Hepatocyte (in vitro differentiated cells): ENCODE measurements around the gene PALLD. TPM values are rescaled to one million over a fixed set of nuclear protein-coding genes. Genes with fewer than 3 reads are reported as not detected.

Experiments
- DNase-seq: peaks from one replicate; pipeline ENCODE4 v3.0.0-alpha.2; 2016; ENCODE audit warnings: low spot score
- H2AFZ ChIP-seq: fragments of 200-600 bp; sonication (generic); 2 replicates; pipeline ENCODE4 v1.6.0; 2016; ENCODE audit warnings: antibody characterized with exemption, mild to moderate bottlenecking
- H3K27ac ChIP-seq: fragments of 200-600 bp; sonication (generic); 2 replicates; pipeline ENCODE4 v1.5.1; 2016; ENCODE audit warnings: mild to moderate bottlenecking
- H3K27me3 ChIP-seq: fragments of 200-600 bp; sonication (generic); 2 replicates; pipeline ENCODE4 v1.6.1; 2016
- H3K36me3 ChIP-seq: fragments of 200-600 bp; sonication (generic); replicated peaks from 2 replicates; pipeline ENCODE4 v1.5.1; 2016; ENCODE audit warnings: low read depth; ENCODE audit not compliant: insufficient read depth
- H3K4me1 ChIP-seq: fragments of 200-600 bp; sonication (generic); 2 replicates; pipeline ENCODE4 v1.5.1; 2016; ENCODE audit warnings: mild to moderate bottlenecking, moderate library complexity; ENCODE audit not compliant: insufficient read depth
- H3K4me2 ChIP-seq: fragments of 200-600 bp; sonication (generic); 2 replicates; pipeline ENCODE4 v1.6.0; 2016
- H3K4me3 ChIP-seq: fragments of 200-600 bp; sonication (generic); 2 replicates; pipeline ENCODE4 v1.5.1; 2016; ENCODE audit warnings: mild to moderate bottlenecking
- H3K79me2 ChIP-seq: fragments of 200-600 bp; sonication (generic); 2 replicates; pipeline ENCODE4 v1.6.0; 2017; ENCODE audit warnings: mild to moderate bottlenecking
- H3K9me2 ChIP-seq: fragments of 200-600 bp; sonication (generic); replicated peaks from 2 replicates; pipeline ENCODE4 v1.6.0; 2017; ENCODE audit warnings: mild to moderate bottlenecking; ENCODE audit not compliant: insufficient read depth
- H3K9me3 ChIP-seq: fragments of 200-600 bp; sonication (generic); 2 replicates; pipeline ENCODE4 v1.5.1; 2016; ENCODE audit warnings: low read depth, mild to moderate bottlenecking
- H4K20me1 ChIP-seq: fragments of 200-600 bp; sonication (generic); 2 replicates; pipeline ENCODE4 v1.6.0; 2016; ENCODE audit warnings: mild to moderate bottlenecking; ENCODE audit not compliant: insufficient read depth, poor library complexity, severe bottlenecking
- CTCF ChIP-seq: fragments of 200-600 bp; sonication (generic); IDR thresholded peaks from 2 replicates; pipeline ENCODE4 v1.5.1; 2016; ENCODE audit warnings: antibody characterized with exemption, mild to moderate bottlenecking; ENCODE audit not compliant: poor library complexity
- EZH2 ChIP-seq: fragments of 200-600 bp; sonication (generic); IDR thresholded peaks from 2 replicates; pipeline ENCODE4 v1.6.1; 2016; ENCODE audit warnings: antibody characterized with exemption, mild to moderate bottlenecking, borderline replicate concordance
- EZH2phosphoT487 ChIP-seq: fragments of 200-600 bp; sonication (generic); IDR thresholded peaks from one replicate; pipeline ENCODE4 v1.6.1; 2018; ENCODE audit warnings: antibody characterized with exemption, mild to moderate bottlenecking, low read depth, moderate library complexity; ENCODE audit not compliant: unreplicated experiment, severe bottlenecking
- WGBS: methylation state at CpG from one replicate; pipeline ENCODE4 v1.1.6; 2016; ENCODE audit warnings: low lambda C conversion rate; ENCODE audit errors: missing lambda C conversion rate; 5-methylcytosine and 5-hydroxymethylcytosine counted together
- polyA plus RNA-seq: library from polyadenylated mRNA; unstranded; fragments of >200 nt; fragmentation: Nextera tagmentation; extraction: Ambion mirVana; gene quantifications from 2 replicates; pipeline ENCODE4 v1.2.1, GENCODE V29; 2016
- total RNA-seq: library from RNA; depleted of rRNA; stranded (reverse); fragments of >200 nt; gene quantifications from 2 replicates; pipeline ENCODE4 v1.2.3, GENCODE V29; 2014

Gene PALLD
- total and polyA plus RNA-seq, 2 experiments from 2014 or later: 82.7 to 85.2 TPM

- H3K36me3 ChIP-seq: no peaks in the 10 kb centered on the region
Observed at GRCh38 chr4:168516841-168517240, 20.0 kb downstream of the PALLD start.

GRCh38 chr4:168519576-168519975, 22.7 kb downstream of the PALLD start:
- no peaks in the 10 kb centered on the region for H4K20me1 ChIP-seq
- DNase-seq: no peak
- WGBS: 100% methylated on average over 1 of the region's 1 CpG
- TF ChIP-seq EZH2 (no peak), CTCF (no peak), EZH2phosphoT487 (no peak)
- no peak overlapping the region for H3K27ac ChIP-seq
- H3K9me3 ChIP-seq: no peaks in the 10 kb centered on the region
- no peaks in the 10 kb centered on the region for H3K9me2 ChIP-seq
- no peak overlapping the region for H3K4me2 ChIP-seq
- H3K79me2 ChIP-seq: no peaks in the 10 kb centered on the region
- no peaks in the 10 kb centered on the region for H3K36me3 ChIP-seq
- H2AFZ ChIP-seq: no peak overlapping the region
- H3K4me3 ChIP-seq: no peak overlapping the region
- no peaks in the 10 kb centered on the region for H3K4me1 ChIP-seq
- no peaks in the 10 kb centered on the region for H3K27me3 ChIP-seq

More at GRCh38 chr4:168516841-168517240, 20.0 kb downstream of the PALLD start:
- no peaks in the 10 kb centered on the region for H3K9me3 ChIP-seq
- H3K4me1 ChIP-seq: no peaks in the 10 kb centered on the region
- H3K79me2 ChIP-seq: no peaks in the 10 kb centered on the region
- H2AFZ ChIP-seq: no peak overlapping the region
- TF ChIP-seq CTCF: no peak
- no peak for TF ChIP-seq EZH2phosphoT487
- no peak for TF ChIP-seq EZH2
- no peak overlapping the region for H3K27ac ChIP-seq
- WGBS: 91% methylated on average over 2 of the region's 2 CpGs
- DNase-seq: no peak
- H3K4me2 ChIP-seq: no peak overlapping the region
- H3K27me3 ChIP-seq: no peaks in the 10 kb centered on the region
- H3K4me3 ChIP-seq: no peak overlapping the region
- no peaks in the 10 kb centered on the region for H3K9me2 ChIP-seq
- H4K20me1 ChIP-seq: no peaks in the 10 kb centered on the region

GRCh38 chr4:168521721-168522120, 24.9 kb downstream of the PALLD start:
- Histone ChIP-seq H3K9me3 (no peaks in the 10 kb centered on the region), H3K27me3 (no peaks in the 10 kb centered on the region), H2AFZ (no peak overlapping the region), H3K36me3 (no peaks in the 10 kb centered on the region), H3K79me2 (no peaks in the 10 kb centered on the region), H3K4me1 (no peaks in the 10 kb centered on the region), H3K27ac (no peak overlapping the region), H3K4me2 (no peak overlapping the region), H3K4me3 (no peak overlapping the region), H3K9me2 (no peaks in the 10 kb centered on the region), H4K20me1 (no peaks in the 10 kb centered on the region)
- TF ChIP-seq CTCF (no peak), EZH2 (no peak), EZH2phosphoT487 (no peak)
- no peak for DNase-seq
- WGBS: 48% methylated on average over 2 of the region's 2 CpGs

- no peaks in the 10 kb centered on the region for H3K9me2 ChIP-seq
- no peak overlapping the region for H3K4me2 ChIP-seq
- H2AFZ ChIP-seq: no peak overlapping the region
- no peak for DNase-seq
- H3K36me3 ChIP-seq: no peaks in the 10 kb centered on the region
- H4K20me1 ChIP-seq: no peaks in the 10 kb centered on the region
- no peaks in the 10 kb centered on the region for H3K4me1 ChIP-seq
- TF ChIP-seq EZH2 (no peak), EZH2phosphoT487 (no peak), CTCF (no peak)
- no peaks in the 10 kb centered on the region for H3K79me2 ChIP-seq
- 64% methylated on average over 2 of the region's 2 CpGs for WGBS
- no peak overlapping the region for H3K27ac ChIP-seq
- no peak overlapping the region for H3K4me3 ChIP-seq
- no peaks in the 10 kb centered on the region for H3K9me3 ChIP-seq
- H3K27me3 ChIP-seq: no peaks in the 10 kb centered on the region
Observed at GRCh38 chr4:168522356-168522755, 25.5 kb downstream of the PALLD start.
